LNCAP (cell line): ENCODE data around the gene EEIG2.

ENCODE experiments used
- CTCF ChIP-seq: fragments of 450-650 bp; IDR thresholded peaks from 2 replicates; pipeline ENCODE4 v1.5.1; 2017; ENCODE audit warnings: mild to moderate bottlenecking

The EEIG2 gene

DNA sequence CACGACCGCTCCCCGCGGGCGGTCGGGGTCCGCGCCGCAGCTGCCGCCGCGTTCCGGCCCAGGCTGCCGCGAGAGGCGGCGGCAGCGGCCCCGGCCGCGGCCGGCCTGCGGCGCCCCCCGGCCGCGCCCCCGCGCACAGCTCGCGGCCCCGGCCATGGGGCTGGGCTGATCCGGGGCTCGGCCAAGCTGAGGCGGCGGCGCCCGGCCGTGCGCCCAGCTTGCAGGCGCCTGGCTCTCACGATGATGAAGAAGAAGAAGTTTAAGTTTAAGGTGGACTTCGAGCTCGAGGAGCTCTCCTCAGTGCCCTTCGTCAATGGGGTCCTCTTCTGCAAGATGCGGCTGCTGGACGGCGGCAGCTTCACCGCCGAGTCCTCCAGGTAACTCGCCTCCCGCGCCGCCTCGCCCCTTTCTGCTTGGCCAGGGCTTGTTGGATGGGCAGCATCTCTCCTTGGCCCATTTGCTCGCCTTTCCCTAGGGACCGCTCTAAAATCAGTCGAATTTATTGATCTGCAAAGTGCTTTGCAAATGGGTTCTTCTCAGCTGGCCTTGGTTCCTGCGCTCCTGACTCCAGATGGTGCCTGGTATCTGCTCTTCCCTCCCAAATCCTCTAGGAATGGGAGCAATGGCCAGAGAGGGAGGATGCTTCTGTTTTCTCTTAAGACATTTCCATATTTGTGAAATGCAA lies 431 bp downstream of the EEIG2 start:
- peak; percentile 40; the same call in 1 of the 2 replicates for TF ChIP-seq CTCF

DNA sequence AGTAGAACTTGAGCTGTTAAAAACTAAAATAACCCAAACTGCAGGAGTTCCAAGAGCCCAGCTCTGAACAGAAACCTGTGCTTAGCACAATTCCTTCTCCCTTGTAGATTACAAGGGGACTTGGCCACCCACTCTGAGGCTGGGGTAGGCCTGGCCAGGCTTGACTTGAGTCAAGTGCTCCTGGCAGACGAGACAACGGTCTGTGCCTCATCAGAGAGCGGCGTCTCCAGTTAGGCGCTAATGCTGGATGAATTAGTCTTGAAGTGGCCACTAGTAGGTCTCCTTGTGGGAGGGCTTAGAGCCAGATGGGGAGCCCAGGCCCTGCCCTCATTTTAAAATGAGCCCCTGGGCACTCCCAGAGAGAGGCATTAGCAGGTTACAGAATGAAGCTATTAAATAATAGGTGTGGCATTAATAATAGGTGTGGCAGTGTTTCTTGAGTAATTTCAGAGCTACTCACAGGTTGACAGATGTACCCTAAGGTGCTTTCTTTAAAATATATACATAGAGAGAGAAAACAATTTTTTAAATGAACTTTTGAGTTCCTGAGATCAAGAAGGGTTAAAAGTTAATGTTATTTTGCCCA lies 1.1 kb downstream of the EEIG2 start:
- TF ChIP-seq CTCF, result no peak

DNA sequence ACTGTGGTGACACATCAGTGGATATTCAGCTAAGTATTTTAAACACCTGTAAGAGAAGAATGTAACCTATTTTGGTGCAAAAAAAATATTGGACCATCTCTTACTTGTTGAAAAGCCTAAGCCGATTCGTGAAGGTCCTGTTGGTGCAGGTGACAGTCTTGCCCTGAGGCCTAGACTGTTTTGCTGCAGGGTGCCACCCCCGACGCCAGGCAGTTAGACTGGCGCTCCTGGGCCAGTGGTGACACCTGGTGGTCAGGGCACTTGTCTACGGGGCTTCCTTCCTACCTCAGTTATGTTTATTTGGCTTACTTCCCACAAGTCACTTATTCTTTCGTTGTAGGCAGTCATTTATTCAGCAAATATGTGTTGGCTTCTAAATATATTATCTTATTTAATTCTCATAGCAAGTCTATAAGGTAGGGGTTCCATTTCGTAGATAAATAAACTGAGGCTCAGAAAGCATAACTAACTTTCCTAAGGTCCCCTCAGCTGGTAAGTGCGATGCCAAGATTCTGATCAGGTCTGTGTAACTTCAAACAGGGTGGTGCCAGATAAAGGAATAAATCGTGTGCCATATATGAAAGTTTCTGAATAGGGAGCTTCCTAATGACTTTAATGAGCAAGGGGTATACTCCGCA lies 1.9 kb downstream of the EEIG2 start:
- TF ChIP-seq CTCF, result peak; percentile 84

DNA sequence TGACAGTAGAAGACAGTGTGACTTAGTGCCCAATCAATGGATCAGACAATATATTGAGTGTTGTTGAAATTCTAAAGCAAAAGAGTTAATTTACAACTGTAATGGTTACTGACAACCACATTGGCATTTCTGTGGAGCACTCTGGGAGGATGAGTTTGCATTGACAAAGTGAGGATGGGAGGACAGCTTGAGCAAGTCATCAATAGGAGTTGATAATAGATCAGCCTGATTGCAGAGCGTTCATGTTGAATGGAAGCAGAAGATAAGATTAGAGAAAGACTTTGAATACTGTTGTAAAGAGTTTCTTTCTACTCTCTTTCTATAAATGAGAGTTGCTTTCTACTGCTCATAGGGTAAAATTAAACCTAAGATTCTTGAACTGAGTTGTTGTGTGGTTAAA lies 3.9 kb downstream of the EEIG2 start:
- TF ChIP-seq CTCF, result no peak

- no peak for TF ChIP-seq CTCF
Measured at GRCh38 chr1:108565081-108565480, 5.2 kb downstream of the EEIG2 start.

DNA sequence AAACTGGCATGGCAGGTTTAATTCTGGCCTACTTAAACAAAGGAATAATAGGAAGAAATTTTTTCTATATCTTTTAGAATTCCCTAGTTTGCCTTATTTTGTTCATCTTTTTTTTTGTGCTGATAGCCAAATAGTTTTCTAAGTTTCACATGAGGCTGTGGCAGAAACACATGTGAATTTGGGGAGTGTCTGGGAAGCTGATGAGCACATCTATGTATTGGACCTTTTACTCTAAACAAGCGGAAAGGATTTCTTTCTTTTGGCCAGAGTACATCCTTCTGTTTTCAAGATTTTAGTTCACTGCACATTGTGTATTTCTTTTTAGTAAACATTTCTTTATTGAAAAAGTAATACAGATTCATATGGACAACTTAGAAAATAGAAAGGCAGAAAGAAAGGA lies 5.6 kb downstream of the EEIG2 start:
- TF ChIP-seq CTCF, result no peak

GRCh38 chr1:108568589-108568988 lies 8.7 kb downstream of the EEIG2 start:
- no peak for TF ChIP-seq CTCF
